Liver (tissue), 9 donors: ENCODE data around the gene TBC1D1. TPM values are rescaled to one million over a fixed set of nuclear protein-coding genes. Genes with fewer than 3 reads are reported as not detected.
A peak's percentile ranks its signal among the peaks of the same experiment; 100 is the strongest.

Experiments
- DNase-seq: peaks from one replicate; pipeline ENCODE4 v3.0.0-alpha.2; 2017; ENCODE audit warnings: low spot score
- H3K27ac ChIP-seq, 2 donors: one replicate each; pipeline ENCODE4 v1.7.0; 2013; ENCODE audit warnings: inconsistent platforms in 2 of 2, low read length in 2 of 2, control low read depth in 1 of 2, low read depth in 1 of 2, mild to moderate bottlenecking in 1 of 2
- H3K27me3 ChIP-seq, 4 donors: one replicate each; pipeline versions ENCODE4 v1.6.1 to v1.7.0; 2013; ENCODE audit warnings: low read length in 3 of 4, inconsistent platforms in 1 of 4, mild to moderate bottlenecking in 1 of 4, moderate library complexity in 1 of 4; ENCODE audit not compliant: control insufficient read depth in 4 of 4, insufficient read depth in 4 of 4
- H3K36me3 ChIP-seq, 4 donors: one replicate each; pipeline versions ENCODE4 v1.6.1 to v1.7.0; 2013; ENCODE audit warnings: low read length in 3 of 4, mild to moderate bottlenecking in 3 of 4, low read depth in 1 of 4, moderate library complexity in 1 of 4; ENCODE audit not compliant: control insufficient read depth in 4 of 4, insufficient read depth in 3 of 4
- H3K4me1 ChIP-seq, 4 donors: one replicate each; pipeline versions ENCODE4 v1.6.1 to v1.7.0; 2013; ENCODE audit warnings: low read length in 3 of 4, mild to moderate bottlenecking in 3 of 4, moderate library complexity in 1 of 4; ENCODE audit not compliant: control insufficient read depth in 4 of 4, insufficient read depth in 4 of 4
- H3K4me3 ChIP-seq, 3 donors: one replicate each; pipeline versions ENCODE4 v1.6.1 to v1.7.0; 2013; ENCODE audit warnings: low read length in 3 of 3, control low read depth in 1 of 3, low read depth in 1 of 3, mild to moderate bottlenecking in 1 of 3
- H3K9ac ChIP-seq, 2 donors: one replicate each; pipeline ENCODE4 v1.7.0; 2013; ENCODE audit warnings: low read length in 2 of 2, mild to moderate bottlenecking in 2 of 2, moderate library complexity in 2 of 2, control low read depth in 1 of 2, low read depth in 1 of 2
- H3K9me3 ChIP-seq, 4 donors: one replicate each; pipeline versions ENCODE4 v1.6.1 to v1.7.0; 2013; ENCODE audit warnings: low read length in 3 of 4; ENCODE audit not compliant: control insufficient read depth in 4 of 4
- ATF3 ChIP-seq: IDR thresholded peaks from 2 replicates; pipeline ENCODE4 v1.6.1; 2016; ENCODE audit warnings: antibody characterized with exemption
- CTCF ChIP-seq: fragments of 150-350 bp; IDR thresholded peaks from 2 replicates; pipeline ENCODE4 v1.5.1; 2017; ENCODE audit warnings: improper control_type of control experiment, low read depth, low read length; ENCODE audit not compliant: missing input control
- EGR1 ChIP-seq, 2 donors: IDR thresholded peaks; 2 replicates each; pipeline ENCODE4 v1.6.1; 2016 to 2018; ENCODE audit warnings: antibody characterized with exemption in 2 of 2, low read depth in 2 of 2
- FOXA1 ChIP-seq: IDR thresholded peaks from 2 replicates; pipeline ENCODE4 v1.6.1; 2016; ENCODE audit warnings: antibody characterized with exemption
- FOXA2 ChIP-seq: IDR thresholded peaks from 2 replicates; pipeline ENCODE4 v1.6.1; 2016; ENCODE audit warnings: antibody characterized with exemption
- GABPA ChIP-seq, 2 donors: IDR thresholded peaks in 1 of 2; conservative IDR thresholded peaks in 1 of 2; 2 replicates each; pipeline ENCODE4 v1.6.1; 2016; ENCODE audit warnings: antibody characterized with exemption in 2 of 2, mild to moderate bottlenecking in 1 of 2, moderate library complexity in 1 of 2
- HNF4A ChIP-seq, 2 donors: conservative IDR thresholded peaks; 2 replicates each; pipeline ENCODE4 v1.6.1; 2016; ENCODE audit warnings: antibody characterized with exemption in 2 of 2, mild to moderate bottlenecking in 2 of 2
- HNF4G ChIP-seq: IDR thresholded peaks from 2 replicates; pipeline ENCODE4 v1.6.1; 2016; ENCODE audit warnings: antibody characterized with exemption
- JUND ChIP-seq, 2 donors: IDR thresholded peaks; 2 replicates each; pipeline ENCODE4 v1.6.1; 2016; ENCODE audit warnings: antibody characterized with exemption in 2 of 2
- MAX ChIP-seq: IDR thresholded peaks from 2 replicates; pipeline ENCODE4 v1.6.1; 2016; ENCODE audit warnings: antibody characterized with exemption
- NR2F2 ChIP-seq: IDR thresholded peaks from 2 replicates; pipeline ENCODE4 v1.6.1; 2016; ENCODE audit warnings: antibody characterized with exemption
- RAD21 ChIP-seq, 2 donors: IDR thresholded peaks; 2 replicates each; pipeline ENCODE4 v1.6.1; 2016; ENCODE audit warnings: antibody characterized with exemption in 2 of 2, mild to moderate bottlenecking in 2 of 2
- REST ChIP-seq: IDR thresholded peaks from 2 replicates; pipeline ENCODE4 v1.6.1; 2016; ENCODE audit warnings: antibody characterized with exemption, mild to moderate bottlenecking
- RXRA ChIP-seq, 2 donors: IDR thresholded peaks; 2 replicates each; pipeline ENCODE4 v1.6.1; 2017 to 2018; ENCODE audit warnings: antibody characterized with exemption in 2 of 2, mild to moderate bottlenecking in 1 of 2
- SP1 ChIP-seq: IDR thresholded peaks from 2 replicates; pipeline ENCODE4 v1.6.1; 2018; ENCODE audit warnings: antibody characterized with exemption, mild to moderate bottlenecking
- TAF1 ChIP-seq: conservative IDR thresholded peaks from 2 replicates; pipeline ENCODE4 v1.6.1; 2016; ENCODE audit warnings: antibody characterized with exemption, mild to moderate bottlenecking
- YY1 ChIP-seq: IDR thresholded peaks from 2 replicates; pipeline ENCODE4 v1.6.1; 2016; ENCODE audit warnings: antibody characterized with exemption, mild to moderate bottlenecking
- ZBTB33 ChIP-seq: IDR thresholded peaks from 2 replicates; pipeline ENCODE4 v1.6.1; 2016; ENCODE audit warnings: antibody characterized with exemption
- WGBS: extraction: QIAGEN DNeasy Blood & Tissue Kit; methylation state at CpG from one replicate; pipeline ENCODE4 v1.1.7; 2013; 5-methylcytosine and 5-hydroxymethylcytosine counted together
- polyA plus RNA-seq, 2 donors: library from polyadenylated mRNA; stranded (reverse) in 1 of 2; unstranded in 1 of 2; fragments of 200-250 nt in 1 of 2; fragments of >200 nt in 1 of 2; fragmentation: Nextera tagmentation in 1 of 2; extraction: Ambion mirVana in 1 of 2; gene quantifications; one replicate each; pipeline versions ENCODE4 v1.2.1 to v1.2.3, GENCODE V29; 2013 to 2015
- total RNA-seq, 2 donors: library from RNA; depleted of rRNA; stranded (reverse); fragments of >200 nt; gene quantifications; one replicate each; pipeline ENCODE4 v1.2.3, GENCODE V29; 2014
- donor health status: healthy.
- donor health status: healthy.
- donor health status: healthy.
- donor health status: healthy.
- donor health status: healthy.

TBC1D1 gene
- total and polyA plus RNA-seq, 4 donors, result 15.6 to 41.4 (median 20.9) TPM

- peaks cover 4 to 18% (median 14%) of the 10 kb centered on the region in 4 donors for H3K4me1 ChIP-seq
- H3K4me3 ChIP-seq, result no peak overlapping the region
- WGBS, result 33% methylated on average over 6 of the region's 6 CpGs
- no peaks in the 10 kb centered on the region for H3K27me3 ChIP-seq
- H3K36me3 ChIP-seq, result peaks cover 2 to 7% (median 2%) of the 10 kb centered on the region in 4 donors
- H3K9me3 ChIP-seq, result no peaks in the 10 kb centered on the region
- no peak for TF ChIP-seq GABPA (IDR thresholded peaks at IDR 0.05 in 1 of 2, conservative IDR thresholded peaks at IDR 0.05 in 1 of 2)
- peak; percentile 32 to 47 for TF ChIP-seq HNF4A (conservative IDR thresholded peaks at IDR 0.05)
- TF ChIP-seq CTCF, result no peak
- TF ChIP-seq EGR1 (IDR thresholded peaks at IDR 0.05; ENCODE audit: low read depth in 2 of 2), result no peak
- no peak for TF ChIP-seq ATF3
- no peak for TF ChIP-seq FOXA1
- peak in 1 of 2 donors; percentile 34 for TF ChIP-seq RXRA (IDR thresholded peaks at IDR 0.05)
- TF ChIP-seq NR2F2, result peak; percentile 18
- no peak for TF ChIP-seq ZBTB33
- TF ChIP-seq HNF4G, result no peak
- no peak for TF ChIP-seq TAF1
- TF ChIP-seq SP1, result peak; percentile 15
- TF ChIP-seq RAD21 (IDR thresholded peaks at IDR 0.05), result peak in 1 of 2 donors; percentile 37
- TF ChIP-seq YY1, result no peak
- TF ChIP-seq REST, result no peak
- TF ChIP-seq JUND (IDR thresholded peaks at IDR 0.05), result no peak
- TF ChIP-seq FOXA2, result peak; percentile 28
- peak; percentile 19 for TF ChIP-seq MAX
- no peak for DNase-seq
- peak overlapping the region in 1 of 2 donors; percentile 6 for H3K27ac ChIP-seq
- H3K9ac ChIP-seq, result no peak overlapping the region
Observed at GRCh38 chr4:38109896-38110295, 219.0 kb downstream of the TBC1D1 start.
